GM12878 (cell line): Measurements from ENCODE around the gene NDUFB2. TPM values are rescaled to one million over a fixed set of nuclear protein-coding genes. Genes with fewer than 3 reads are reported as not detected.

Experiments
- ATAC-seq: fragments of 200-7000 bp; cut with Tn5 transposase; 3 replicates; pipeline ENCODE4 v1.9.1; 2020; ENCODE audit warnings: mild to moderate bottlenecking, moderate library complexity
- BruUV-seq: library from RNA; stranded (reverse); fragments of 400-500 nt; replicated peaks from 2 replicates; lab custom pipeline; 2021; lab: Mats Ljungman, UMichigan
- CTCF ChIA-PET: fragments of 300-600 bp; sonication (Branson Sonifier 250); formaldehyde crosslinking; extraction: SDS; loops from one replicate; lab custom pipeline; 2021; ENCODE audit warnings: inconsistent platforms; lab: Yijun Ruan, JAX
- POLR2A ChIA-PET: fragments of 350-600 bp; formaldehyde crosslinking; extraction: SDS; loops from one replicate; lab custom pipeline; 2021; ENCODE audit warnings: inconsistent platforms; lab: Charles Lee
- RAD21 ChIA-PET: fragments of 300-600 bp; sonication (Branson Sonifier 250); formaldehyde crosslinking; loops from one replicate; lab custom pipeline; 2023; ENCODE audit warnings: antibody characterized with exemption; ENCODE audit not compliant: unreplicated experiment; lab: Charles Lee
- SMC1A ChIA-PET: fragments of 300-600 bp; sonication (Branson Sonifier 250); formaldehyde crosslinking; loops from one replicate; lab custom pipeline; 2023; ENCODE audit not compliant: unreplicated experiment, uncharacterized antibody; lab: Charles Lee
- DNase-seq: peaks from one replicate; pipeline ENCODE4 v3.0.0-alpha.2; 2011; ENCODE audit warnings: low read depth, low spot score
- FAIRE-seq: peaks from 3 replicates; lab custom pipeline; 2011; peaks lifted over from hg19 to GRCh38; lab: Jason Lieb, UNC
- H2AFZ ChIP-seq: 2 replicates; pipeline ENCODE4 v1.6.0; 2011; ENCODE audit warnings: low read depth, low read length, control low read depth; ENCODE audit not compliant: control insufficient read depth
- H3K27ac ChIP-seq: 2 replicates; pipeline ENCODE4 v1.5.1; 2011; ENCODE audit warnings: control low read depth; ENCODE audit not compliant: control insufficient read depth, insufficient read depth
- H3K27me3 ChIP-seq, 2 experiments: replicated peaks in 1 of 2; 2 replicates each; pipeline versions ENCODE4 v1.6.0 to v1.6.1; 2011; ENCODE audit warnings: low read length in 1 of 2; ENCODE audit not compliant: control insufficient read depth in 2 of 2, insufficient read depth in 2 of 2
- H3K36me3 ChIP-seq, 2 experiments: 2 replicates each; pipeline ENCODE4 v1.5.1; 2011; ENCODE audit warnings: low read length in 1 of 2; ENCODE audit not compliant: control insufficient read depth in 2 of 2, insufficient read depth in 2 of 2
- H3K4me1 ChIP-seq: 2 replicates; pipeline ENCODE4 v1.6.1; 2011; ENCODE audit warnings: mild to moderate bottlenecking, low read length, moderate library complexity, mixed read lengths; ENCODE audit not compliant: control insufficient read depth, insufficient read depth
- H3K4me2 ChIP-seq: 2 replicates; pipeline ENCODE4 v1.6.0; 2011; ENCODE audit warnings: control low read depth; ENCODE audit not compliant: control insufficient read depth, insufficient read depth
- H3K4me3 ChIP-seq: fragments of 200-600 bp; sonication (generic); 2 replicates; pipeline ENCODE4 v1.5.1; 2016
- H3K79me2 ChIP-seq: 2 replicates; pipeline ENCODE4 v1.6.0; 2011; ENCODE audit warnings: low read length; ENCODE audit not compliant: control insufficient read depth, insufficient read depth
- H3K9ac ChIP-seq: 2 replicates; pipeline ENCODE4 v1.8.0; 2011; ENCODE audit warnings: low read length, control low read depth, mixed read lengths; ENCODE audit not compliant: control insufficient read depth, insufficient read depth
- H3K9me3 ChIP-seq: replicated peaks from 3 replicates; pipeline ENCODE4 v1.5.1; 2011; ENCODE audit warnings: mild to moderate bottlenecking, low read length; ENCODE audit not compliant: control insufficient read depth, insufficient read depth
- H4K20me1 ChIP-seq: 2 replicates; pipeline ENCODE4 v1.6.0; 2011; ENCODE audit not compliant: control insufficient read depth, insufficient read depth
- CTCF ChIP-seq, 3 experiments: IDR thresholded peaks in 2 of 3; conservative IDR thresholded peaks in 1 of 3; 2 replicates each; pipeline ENCODE4 v1.5.1; 2011; ENCODE audit warnings: low read depth in 3 of 3, low read length in 3 of 3, mild to moderate bottlenecking in 3 of 3, control low read depth in 2 of 3, moderate library complexity in 2 of 3, inconsistent platforms in 1 of 3, mixed read lengths in 1 of 3; ENCODE audit not compliant: control insufficient read depth in 2 of 3, insufficient read depth in 1 of 3; ENCODE audit errors: extremely low read depth in 1 of 3
- EP300 ChIP-seq, 2 experiments: fragments of 150-350 bp in 1 of 2; IDR thresholded peaks; 2 replicates each; pipeline ENCODE4 v1.6.1; 2011 to 2012; ENCODE audit warnings: low read depth in 2 of 2, low read length in 2 of 2, borderline replicate concordance in 1 of 2, improper control_type of control experiment in 1 of 2, inconsistent platforms in 1 of 2; ENCODE audit not compliant: control insufficient read depth in 1 of 2
- KAT2A ChIP-seq: conservative IDR thresholded peaks from 2 replicates; pipeline ENCODE4 v1.6.1; 2011; ENCODE audit warnings: low read depth, low read length; ENCODE audit not compliant: control insufficient read depth
- POLR2AphosphoS5 ChIP-seq: IDR thresholded peaks from 2 replicates; pipeline ENCODE4 v1.6.1; 2011; ENCODE audit warnings: mild to moderate bottlenecking, low read length, inconsistent platforms
- RAD21 ChIP-seq: IDR thresholded peaks from 2 replicates; pipeline ENCODE4 v1.6.1; 2011; ENCODE audit warnings: mild to moderate bottlenecking, low read depth, low read length, moderate library complexity; ENCODE audit not compliant: insufficient read depth
- WGBS: methylation state at CpG from one replicate; pipeline ENCODE4 v1.1.6; 2016; ENCODE audit warnings: low lambda C conversion rate; ENCODE audit not compliant: insufficient replicate concordance, insufficient coverage; ENCODE audit errors: missing lambda C conversion rate; 5-methylcytosine and 5-hydroxymethylcytosine counted together
- in situ Hi-C: fragments of 300-500 bp; cut with MboI; formaldehyde crosslinking; loops from 9 replicates; pipeline ENCODE4 v1.14.3; 2018; ENCODE audit warnings: mixed read lengths
- intact Hi-C: fragments of 100-400 bp; cut with micrococcal nuclease; formaldehyde crosslinking; loops from one replicate; pipeline ENCODE4 v1.14.2; 2022; ENCODE audit not compliant: unreplicated experiment
- polyA plus RNA-seq, 11 experiments: library from polyadenylated mRNA; depleted of rRNA in 4 of 11; unstranded in 6 of 11; stranded (reverse) in 5 of 11; fragments of >200 nt; fragmentation: Nextera tagmentation in 4 of 11; fragmentation: Illumina TruSeq in 1 of 11; extraction: Ambion mirVana in 4 of 11; extraction: Trizol in 1 of 11; gene quantifications; 1 replicate in 1 of 11; 2 replicates in 10 of 11; pipeline versions ENCODE4 v1.2.1 to v1.2.3, GENCODE V29; 2011 to 2016; ENCODE audit warnings: inconsistent platforms in 2 of 11, missing spikeins in 2 of 11, low read depth in 1 of 11
- total RNA-seq, 4 experiments: library from RNA; depleted of rRNA in 3 of 4; stranded (reverse); fragments of >200 nt in 3 of 4; fragmentation: Illumina TruSeq in 1 of 4; extraction: Trizol in 1 of 4; gene quantifications; 2 replicates each; pipeline versions ENCODE4 v1.2.1 to v1.2.3, GENCODE V29; 2013 to 2021

Gene NDUFB2
- total and polyA plus RNA-seq, 10 of the 15 experiments (the other 5 are each of a cell fraction or from before 2014, with no cell fraction given): 109 to 1,236 (median 323) TPM

- no peak overlapping the region for H3K27ac ChIP-seq
- H3K27me3 ChIP-seq: no peaks in the 10 kb centered on the region; a peak in 1 of 4 replicates
- ChIA-PET CTCF (interaction anchor here (1.0 to 1.5 kb wide), 3 partner anchors 10 to 172 kb away, joined by 3 to 4 read pairs (median 3); no protein-coding TSS in a partner anchor), POLR2A (no interaction called here), RAD21 (interaction anchor here (0.7 kb wide), 1 partner anchor 170 kb away, joined by 3 read pairs; no protein-coding TSS in a partner anchor), SMC1A (interaction anchor here (0.7 kb wide), 1 partner anchor 191 kb away, joined by 3 read pairs; no protein-coding TSS in a partner anchor)
- H3K9me3 ChIP-seq: no peaks in the 10 kb centered on the region; the same call in 2 of the 3 replicates
- no peak overlapping the region for H3K4me2 ChIP-seq
- H3K9ac ChIP-seq: no peak overlapping the region
- peak; percentile 87 for ATAC-seq
- TF ChIP-seq EP300 (IDR thresholded peaks at IDR 0.05; ENCODE audit: borderline replicate concordance in 1 of 2, control insufficient read depth in 1 of 2, low read depth in 2 of 2, low read length in 2 of 2) (no peak), KAT2A (no peak), POLR2AphosphoS5 (no peak), RAD21 (0 out of 2 replicates have a peak, but pooled peaks have one; percentile 1), CTCF (IDR thresholded peaks at IDR 0.05 in 2 of 3, conservative IDR thresholded peaks at IDR 0.05 in 1 of 3; ENCODE audit: control insufficient read depth in 2 of 3, extremely low read depth in 1 of 3, insufficient read depth in 1 of 3, low read depth in 3 of 3, low read length in 3 of 3) (peak; percentile 29 to 56 (median 54))
- H4K20me1 ChIP-seq: no peaks in the 10 kb centered on the region
- H2AFZ ChIP-seq: no peak overlapping the region
- no peaks in the 10 kb centered on the region for H3K79me2 ChIP-seq
- BruUV-seq: no TSS peak
- FAIRE-seq: peak; percentile 54
- H3K4me3 ChIP-seq: no peak overlapping the region
- in situ Hi-C loops: no loop called here
- H3K36me3 ChIP-seq: no peaks in the 10 kb centered on the region
- DNase-seq: no peak
- WGBS: 14% methylated on average over 8 of the region's 8 CpGs
- intact Hi-C loops: no loop called here
- H3K4me1 ChIP-seq: no peaks in the 10 kb centered on the region
These were observed 49.4 kb upstream of the NDUFB2 start for GRCh38 chr7:140646931-140647647.
